ENCODE data around the gene HOXA10.

Gene HOXA10

DNA sequence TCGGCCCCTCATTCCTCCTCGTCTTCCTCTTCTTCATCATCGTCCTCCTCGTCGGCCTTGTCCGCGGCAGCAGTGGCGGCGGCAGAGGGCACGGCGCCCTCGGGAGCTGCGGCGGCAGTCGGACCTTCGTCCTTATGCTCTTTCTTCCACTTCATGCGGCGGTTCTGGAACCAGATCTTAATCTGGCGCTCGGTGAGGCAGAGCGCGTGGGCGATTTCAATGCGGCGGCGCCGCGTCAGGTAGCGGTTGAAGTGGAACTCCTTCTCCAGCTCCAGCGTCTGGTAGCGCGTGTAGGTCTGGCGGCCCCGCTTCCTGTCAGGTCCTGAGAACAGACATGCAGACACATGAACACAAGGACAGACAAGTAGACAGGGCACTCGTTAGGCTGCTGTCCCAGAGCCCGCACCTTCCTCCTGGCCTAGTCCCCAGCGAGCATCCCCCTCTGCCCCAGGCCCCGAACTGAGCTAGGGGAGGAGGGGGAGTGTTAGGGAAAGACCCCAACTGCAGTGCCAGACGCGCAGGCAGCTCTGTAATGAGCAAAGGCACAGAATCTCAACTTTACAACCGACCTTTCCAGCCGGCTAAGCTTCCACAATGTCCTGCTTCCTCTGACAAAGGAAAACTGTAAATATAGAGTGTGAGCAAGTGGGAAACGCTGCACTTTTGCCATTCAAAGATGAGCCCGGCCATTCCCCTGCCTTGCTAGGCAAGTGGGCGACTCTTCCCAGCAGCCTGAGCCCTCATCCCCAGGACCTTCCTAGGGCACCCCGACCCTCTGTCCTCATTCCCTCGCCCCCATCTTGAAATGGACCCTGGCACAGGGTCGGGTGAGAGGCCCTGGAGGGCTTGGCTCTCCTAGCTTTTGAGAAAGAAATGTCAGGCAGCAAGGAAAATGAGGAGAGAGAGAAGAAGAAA lies 19.0 kb downstream of the HOXA10 start:
- no peak for DNase-seq (ENCODE audit: low spot score)

DNA sequence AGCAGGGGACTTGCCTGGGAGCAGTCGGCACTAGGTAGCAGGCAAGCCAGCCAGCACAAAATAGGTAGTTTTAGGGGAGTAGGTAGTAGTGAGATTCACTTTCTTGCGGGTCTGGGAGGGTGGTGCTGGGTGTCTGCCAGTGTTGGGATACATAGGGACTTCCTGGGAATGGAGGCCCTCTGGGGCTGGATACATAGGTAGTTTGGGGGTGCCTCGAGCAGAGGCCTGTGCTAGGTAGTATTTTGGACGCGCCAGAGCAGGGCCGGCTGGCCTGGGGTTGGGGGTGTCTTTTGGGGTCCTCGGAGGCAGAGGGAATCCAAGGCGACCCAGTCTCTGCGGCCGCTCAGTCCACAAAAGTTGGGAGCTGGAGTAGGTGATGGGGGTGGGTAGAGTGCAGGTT lies 19.8 kb downstream of the HOXA10 start:
- no peak for DNase-seq (ENCODE audit: low spot score)

DNA sequence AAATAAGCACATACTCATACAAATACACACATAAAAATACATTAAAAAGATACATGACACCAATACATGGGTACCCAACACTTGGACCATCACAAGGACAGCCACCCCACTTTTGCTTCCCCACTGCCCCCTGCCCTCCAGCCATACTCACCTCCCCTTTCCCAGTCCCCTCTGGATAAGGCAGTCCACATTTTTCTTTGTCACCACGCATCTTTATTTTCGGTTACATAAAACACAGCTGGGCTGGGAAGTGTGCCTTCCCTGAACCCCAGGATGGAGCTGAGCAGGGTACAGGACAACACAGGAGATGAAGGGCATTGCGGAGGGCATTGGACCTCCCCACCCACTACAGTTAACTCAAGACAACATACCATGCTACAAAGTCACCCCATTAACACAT lies 20.6 kb downstream of the HOXA10 start:
- no peak for DNase-seq (ENCODE audit: low spot score)

DNA sequence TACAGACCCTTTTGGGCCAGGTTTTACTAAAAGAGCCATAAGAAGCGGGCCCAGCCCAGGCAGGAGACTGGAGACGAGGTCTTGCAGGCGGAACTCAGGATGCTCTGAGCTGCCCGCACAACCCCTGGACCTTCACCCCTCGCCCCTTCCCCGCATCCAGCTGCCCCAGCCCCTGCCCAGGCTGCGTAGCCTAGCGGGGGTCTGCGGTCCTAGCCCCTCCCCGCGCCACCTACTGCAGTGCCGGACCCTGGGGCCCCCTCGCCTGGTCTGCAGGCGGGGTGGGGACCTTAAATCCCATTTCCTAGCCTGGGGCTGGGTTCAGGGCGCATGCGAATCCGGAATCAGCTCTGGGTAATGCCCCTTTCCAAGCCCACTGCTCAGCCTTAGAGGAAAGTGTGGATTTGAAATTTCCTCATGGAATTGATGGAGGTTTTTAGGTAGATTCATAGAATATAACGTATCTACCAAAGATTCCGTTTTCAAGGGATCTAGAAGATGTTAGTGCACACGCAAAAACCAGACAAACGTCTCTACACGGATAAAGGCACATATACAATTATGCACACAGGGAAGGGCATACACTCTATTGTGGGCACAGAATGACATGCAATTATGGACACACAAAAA lies 21.2 kb downstream of the HOXA10 start:
- no peak for DNase-seq (ENCODE audit: low spot score)

DNA sequence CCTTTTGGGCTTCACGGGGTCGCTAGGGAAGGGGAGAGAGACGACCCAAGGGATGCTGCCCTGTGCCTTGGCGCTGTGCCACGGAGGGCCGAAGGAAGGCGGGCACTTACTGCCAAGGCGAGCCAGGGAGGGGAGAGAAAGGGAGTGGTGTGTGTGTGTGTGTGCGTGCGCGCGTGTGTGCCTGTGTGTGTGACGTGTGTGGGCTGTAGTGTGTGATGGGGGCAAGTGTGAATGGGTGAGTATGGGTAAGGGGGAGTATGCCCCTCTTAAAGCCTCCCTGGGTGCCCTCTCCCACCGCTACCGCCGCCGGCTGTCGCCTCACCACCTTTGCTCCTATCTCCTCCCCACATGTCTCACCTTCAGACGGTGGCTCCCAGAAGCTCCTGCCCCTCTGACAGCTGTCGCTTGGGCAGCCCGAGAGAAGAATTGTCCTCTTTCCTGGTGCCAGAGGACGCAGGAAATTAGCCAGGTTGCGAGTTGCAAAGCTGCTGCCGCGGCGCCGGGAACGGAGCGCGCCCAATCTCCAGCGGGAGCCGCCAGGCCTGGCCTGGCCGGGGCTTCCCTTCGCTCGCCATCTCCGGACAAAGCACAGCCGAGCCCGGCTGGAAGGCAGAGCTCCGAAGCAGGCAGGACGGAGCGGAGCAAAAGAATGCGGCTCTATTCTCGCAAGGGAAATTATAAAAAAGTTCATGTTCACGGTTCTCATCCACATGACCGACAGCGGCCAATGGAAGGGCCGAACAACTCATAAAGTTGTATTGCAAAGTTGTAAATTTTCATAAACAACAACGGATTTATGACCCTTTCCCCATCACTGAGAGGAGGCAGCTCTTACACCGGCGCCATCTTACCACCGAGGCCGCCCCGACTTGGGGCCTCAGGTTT lies 21.9 kb downstream of the HOXA10 start, which contains the start of gene HOXA3:
TSS of gene HOXA3 (minus strand) at position 653 of the 885 bp plus-strand sequence. CDS start 41,943 bp downstream, outside the sequence.
- DNase-seq (ENCODE audit: low spot score) = no peak

DNA sequence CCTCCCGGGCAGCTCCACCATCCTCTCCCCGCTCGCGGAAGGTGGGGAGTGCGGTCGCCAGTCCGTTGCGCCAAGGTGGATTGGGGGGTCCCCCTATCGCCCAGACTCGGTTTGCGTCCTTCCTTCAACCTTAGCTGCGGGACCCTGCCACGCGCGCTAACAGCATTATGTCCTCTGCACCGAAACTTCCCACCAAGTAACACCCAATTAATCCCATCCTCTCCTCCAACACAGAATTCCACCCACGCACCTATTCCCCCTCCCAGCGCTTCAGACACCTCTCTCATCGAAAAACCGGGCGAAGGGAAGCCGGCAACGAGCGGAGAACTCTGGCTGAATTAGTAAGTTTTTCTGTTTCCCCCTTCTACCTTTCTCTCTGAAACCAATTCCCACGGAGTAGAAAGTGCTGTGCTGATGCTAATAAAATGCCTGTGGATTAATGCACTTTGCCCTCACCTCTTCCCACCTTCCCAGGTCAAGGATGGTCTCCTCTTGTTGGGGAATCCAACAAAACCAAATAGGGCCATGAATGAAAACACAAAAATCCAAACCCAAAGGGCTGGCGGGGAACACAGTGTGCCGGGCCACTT lies 22.7 kb downstream of the HOXA10 start:
- DNase-seq (ENCODE audit: low spot score) = no peak

DNA sequence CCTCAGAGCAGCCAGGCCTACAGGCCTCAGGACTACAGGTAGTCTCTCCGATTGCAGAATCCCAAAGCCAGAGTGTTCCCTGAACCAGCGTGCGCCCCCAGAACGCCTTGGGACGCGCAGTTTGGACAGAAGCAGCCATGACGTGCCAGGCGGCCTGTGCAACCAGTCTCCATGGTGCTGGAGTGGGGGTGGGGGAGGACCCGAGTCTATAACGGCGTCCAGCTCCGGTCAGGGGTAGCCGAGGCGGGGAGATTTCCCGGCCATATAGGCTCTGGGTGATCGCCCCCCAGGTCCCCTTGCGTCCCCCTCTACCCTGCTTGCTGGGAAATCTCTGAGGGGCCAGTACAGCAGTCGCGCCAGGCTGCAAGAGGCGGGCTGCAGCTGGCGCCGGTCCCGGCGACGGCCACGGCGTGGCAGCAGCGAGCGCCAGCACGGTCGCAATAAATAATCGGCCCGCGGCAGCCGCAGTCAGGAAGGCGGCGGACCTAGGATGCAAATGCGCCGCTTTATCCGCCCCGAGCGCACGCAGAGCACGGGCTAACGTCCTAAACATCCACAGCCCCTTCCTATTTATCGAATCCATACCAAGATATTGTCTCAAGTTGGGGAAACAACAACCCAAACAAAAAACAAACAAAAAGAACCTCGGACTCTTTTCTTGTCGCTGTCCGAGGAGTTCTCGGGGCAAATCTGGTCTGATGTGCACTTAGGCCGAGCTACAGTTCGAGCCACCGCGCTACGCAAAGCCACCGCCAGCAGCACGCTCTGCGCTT lies 23.4 kb downstream of the HOXA10 start:
- peak; percentile 92 for DNase-seq (ENCODE audit: low spot score)

DNA sequence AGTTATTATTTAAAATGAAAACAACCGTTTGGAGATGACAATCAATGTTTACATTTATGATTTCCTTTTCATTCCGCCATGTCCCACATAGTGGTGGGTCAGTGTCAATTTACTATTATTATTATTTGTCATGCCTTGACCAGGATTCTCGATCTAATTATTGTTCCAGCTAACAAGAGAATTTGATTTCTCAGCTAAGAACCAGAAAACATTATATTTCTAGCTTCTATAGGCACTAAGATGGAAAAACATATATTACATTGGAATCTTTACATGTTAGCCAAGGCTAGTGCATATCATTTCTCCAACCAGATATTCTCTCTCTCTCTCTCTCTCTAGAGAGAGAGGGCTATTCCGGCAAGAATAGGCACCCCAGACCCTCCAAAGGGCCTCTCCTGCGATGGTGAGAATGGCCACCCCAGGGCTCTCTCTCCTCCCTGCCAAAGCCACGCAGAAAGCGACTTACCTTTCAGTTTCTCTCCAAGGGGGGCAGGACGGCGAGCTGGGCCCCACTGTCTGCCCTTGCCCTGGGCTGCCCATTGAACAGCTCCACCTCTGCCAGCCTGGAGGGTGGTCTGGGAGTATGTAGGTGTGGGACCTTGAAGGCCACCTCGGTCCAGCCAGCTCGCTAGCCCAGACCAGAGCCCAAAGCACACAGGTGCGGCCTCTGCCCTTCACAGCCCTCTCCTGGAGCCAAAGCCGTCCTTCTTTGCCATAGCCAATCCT lies 24.1 kb downstream of the HOXA10 start:
- no peak for DNase-seq (ENCODE audit: low spot score)

DNA sequence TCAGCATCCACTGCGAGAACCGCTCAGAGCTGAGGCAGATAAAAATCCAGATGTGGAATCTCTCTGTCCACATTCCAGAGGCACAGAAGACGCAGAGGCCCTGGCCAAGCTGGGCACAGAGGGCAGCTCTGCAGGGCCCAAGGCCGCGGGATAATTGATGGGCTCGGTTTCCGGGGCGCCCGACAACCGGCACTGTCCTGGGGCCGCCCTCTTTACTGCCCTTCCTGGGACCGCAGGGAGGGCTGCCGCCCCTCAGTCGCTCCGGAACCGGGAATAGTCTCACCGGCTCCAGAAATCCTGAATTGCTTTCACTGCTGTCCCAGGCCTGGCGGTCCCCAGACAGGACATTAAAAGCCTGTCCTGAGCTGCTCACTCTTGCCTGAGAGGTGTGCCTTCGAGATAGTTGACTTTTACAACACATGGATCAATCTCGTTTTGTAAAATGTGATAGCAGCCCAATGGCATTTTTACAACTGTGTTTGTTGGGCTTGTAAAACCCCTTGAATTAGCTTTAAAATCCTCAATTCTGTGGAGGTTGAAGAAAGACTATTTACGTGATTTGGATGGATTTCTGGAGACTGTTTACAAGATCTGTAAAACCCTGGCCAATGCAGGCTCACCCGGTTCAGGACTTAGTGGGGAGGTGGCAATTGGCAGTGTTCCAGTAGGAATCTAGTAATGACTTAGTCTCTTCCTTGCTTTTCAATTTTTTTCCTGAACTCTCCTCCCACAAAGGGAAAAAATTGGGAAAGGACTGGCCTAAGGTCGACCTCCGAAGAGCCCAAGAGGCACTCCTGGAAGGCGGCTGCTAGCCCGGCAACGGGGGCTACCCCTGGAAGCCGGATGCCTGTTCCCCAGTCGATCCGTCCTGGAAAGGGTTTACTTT lies 25.1 kb downstream of the HOXA10 start:
- no peak for DNase-seq (ENCODE audit: low spot score)

DNA sequence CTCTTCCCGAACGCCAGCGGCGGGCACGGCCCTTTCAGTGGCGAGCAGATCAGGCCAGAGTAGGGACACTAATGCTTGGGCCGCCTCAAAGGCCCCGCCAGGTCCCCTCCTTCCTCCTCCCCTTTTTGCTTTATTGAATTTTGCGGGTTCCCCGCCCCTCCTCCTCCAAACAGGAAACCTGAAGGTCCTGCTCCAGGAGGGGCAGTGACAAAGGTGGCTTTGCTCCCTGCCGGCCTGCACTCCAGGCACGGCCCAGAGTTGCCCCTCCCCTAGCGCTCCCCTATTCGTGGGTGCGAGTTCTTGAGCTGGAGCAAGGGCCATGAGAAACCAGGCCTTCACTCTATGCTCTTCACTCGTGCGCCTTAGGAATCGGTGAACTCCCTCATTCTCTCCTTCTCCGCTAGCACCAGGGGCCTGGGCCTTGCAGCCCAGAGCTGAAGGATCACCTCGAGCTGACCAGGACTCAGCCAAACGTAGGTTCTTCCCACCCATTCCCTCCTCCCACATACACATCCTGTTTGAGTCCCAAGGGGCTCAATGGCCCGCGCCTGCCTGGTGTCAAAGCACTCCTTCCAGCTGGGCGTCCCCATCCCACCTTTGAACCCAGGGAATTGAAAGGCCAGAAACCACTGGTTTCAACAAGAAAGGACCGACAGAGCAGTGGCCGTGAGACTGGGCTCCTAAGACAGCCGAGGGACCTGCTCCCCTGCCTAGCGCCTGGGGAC lies 25.9 kb downstream of the HOXA10 start:
- DNase-seq (ENCODE audit: low spot score) = peak; percentile 40

DNA sequence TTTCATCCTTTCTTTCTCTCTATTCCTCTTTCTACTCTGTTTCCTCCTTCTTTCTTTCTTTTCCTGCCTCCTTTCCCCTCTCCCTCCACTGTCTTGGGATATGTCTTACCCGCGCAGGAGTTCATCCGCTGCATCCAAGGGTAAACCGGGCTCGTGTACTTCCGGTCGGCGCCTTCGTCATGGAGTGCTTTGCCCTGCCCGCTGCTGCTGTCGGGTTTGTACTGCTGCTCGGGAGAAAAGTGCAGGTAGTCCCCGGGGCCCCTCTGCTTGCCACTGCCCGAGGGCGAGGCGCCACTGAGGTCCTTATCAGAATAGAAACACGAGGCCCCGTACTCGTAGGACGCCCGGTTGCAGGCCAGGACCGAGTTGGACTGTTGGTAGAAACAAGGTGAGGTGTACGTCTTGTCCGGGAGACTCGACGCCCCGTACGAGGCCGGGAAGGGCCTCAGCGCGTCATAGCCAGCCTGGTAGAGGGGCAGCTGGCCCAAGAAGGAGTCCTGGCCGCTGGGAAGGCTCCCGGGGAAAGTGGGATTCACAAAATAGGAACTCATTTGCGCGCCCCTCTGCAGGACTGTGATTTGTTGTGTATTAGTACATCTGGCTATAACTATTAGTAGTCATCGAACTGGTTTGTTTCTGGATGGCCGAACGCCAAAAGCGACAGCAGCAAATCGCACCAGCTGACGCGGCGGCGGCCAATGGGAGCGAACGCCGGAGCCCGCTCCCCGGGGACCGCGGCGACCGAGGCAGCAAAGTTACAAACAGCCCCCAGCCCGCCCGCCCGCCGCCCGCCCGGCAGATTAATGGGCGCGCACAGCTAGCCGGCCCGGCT lies 26.7 kb downstream of the HOXA10 start, which contains the start of gene HOXA6:
TSS of gene HOXA6 (minus strand) at position 576 of the 832 bp plus-strand sequence. CDS start at position 551, 25 bp downstream.
- DNase-seq (ENCODE audit: low spot score) = peak; percentile 51

DNA sequence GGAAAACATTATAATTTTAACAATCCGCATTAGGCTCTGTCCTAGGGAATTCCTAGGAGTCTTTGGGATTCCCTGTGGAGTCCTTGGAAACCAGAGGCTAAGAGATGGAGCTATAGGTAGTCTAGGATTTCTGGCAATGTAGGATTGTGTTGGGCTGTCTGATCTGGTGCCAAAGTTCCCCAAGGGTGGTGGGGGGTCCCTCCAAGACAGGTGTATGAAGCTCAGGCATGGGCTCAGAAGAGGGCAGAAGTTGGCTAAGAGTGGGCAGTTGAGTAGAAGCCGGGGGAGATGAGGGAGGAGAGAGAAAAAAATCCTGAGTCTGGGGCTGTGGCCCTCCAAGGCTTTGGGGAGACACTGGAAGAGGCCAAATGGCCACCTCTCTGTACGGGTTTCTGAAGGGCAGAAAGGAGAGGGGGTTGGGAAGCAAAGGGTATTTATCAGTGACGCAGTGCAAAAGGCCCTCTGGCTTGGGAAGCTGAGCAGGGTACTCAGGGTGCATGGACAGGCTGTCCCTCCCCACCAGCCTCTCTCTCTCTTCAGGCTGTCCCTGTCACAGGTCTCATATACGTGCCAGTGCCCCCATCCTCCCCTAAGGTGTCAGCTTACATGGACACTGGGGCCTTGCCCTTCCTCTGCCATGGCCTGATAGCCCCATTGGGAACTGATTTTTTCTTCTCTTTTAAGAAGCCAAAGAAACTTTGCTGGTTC lies 27.5 kb downstream of the HOXA10 start:
- DNase-seq (ENCODE audit: low spot score) = no peak

DNA sequence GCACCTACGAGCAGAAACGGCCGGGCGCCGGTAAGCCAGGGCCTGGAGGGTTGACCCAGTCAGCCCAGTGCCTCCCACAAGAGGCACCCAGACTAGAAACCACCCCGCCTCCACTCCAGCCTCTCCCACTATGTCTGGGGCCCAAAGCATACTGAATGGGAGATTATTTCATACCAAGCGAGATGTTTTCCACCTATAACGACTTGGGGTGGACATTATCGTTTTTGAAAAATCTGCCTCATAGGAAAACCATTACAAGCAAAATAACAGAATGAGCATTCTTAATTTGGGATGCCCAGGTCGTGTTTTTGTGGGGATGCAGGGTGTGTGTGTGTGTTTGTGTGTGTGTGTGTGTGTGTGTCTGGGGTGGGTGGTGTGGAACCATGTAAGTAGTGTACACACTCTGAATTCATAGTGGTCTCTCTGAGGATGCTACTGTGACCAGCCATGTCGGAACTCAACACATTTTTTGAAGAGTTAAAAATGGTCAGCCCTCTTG lies 28.2 kb downstream of the HOXA10 start:
- no peak for DNase-seq (ENCODE audit: low spot score)

DNA sequence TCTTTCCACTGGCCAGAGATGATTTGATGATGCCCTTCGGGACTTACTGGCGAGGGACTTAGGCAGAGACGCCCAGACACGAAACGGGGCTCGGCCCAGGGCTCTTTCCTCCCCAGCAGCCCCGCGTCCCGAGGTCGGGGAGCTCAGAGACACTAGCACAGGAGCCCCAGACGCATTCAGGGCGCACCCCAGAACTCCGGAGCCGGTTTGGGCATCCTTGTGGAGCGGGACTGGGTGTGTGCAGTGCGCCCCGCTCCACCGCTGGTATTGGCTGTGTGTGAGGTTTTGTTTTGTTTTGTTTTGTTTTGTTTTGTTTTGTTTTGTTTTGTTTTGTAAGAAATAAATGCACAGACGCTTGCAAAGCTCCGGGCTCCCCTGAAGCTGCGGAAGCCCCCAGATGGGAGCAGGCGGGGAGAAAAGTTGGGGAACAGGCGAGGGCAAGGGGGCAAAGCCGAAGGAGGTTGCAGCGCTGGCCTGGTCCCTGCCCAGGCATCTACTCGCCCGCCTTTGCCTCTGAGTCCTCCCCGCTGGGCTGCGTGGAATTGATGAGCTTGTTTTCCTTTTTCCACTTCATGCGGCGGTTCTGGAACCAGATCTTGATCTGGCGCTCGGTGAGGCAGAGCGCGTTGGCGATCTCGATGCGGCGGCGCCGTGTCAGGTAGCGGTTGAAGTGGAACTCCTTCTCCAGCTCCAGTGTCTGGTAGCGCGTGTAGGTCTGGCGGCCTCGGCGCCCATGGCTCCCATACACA lies 28.8 kb downstream of the HOXA10 start:
- no peak for DNase-seq (ENCODE audit: low spot score)

DNA sequence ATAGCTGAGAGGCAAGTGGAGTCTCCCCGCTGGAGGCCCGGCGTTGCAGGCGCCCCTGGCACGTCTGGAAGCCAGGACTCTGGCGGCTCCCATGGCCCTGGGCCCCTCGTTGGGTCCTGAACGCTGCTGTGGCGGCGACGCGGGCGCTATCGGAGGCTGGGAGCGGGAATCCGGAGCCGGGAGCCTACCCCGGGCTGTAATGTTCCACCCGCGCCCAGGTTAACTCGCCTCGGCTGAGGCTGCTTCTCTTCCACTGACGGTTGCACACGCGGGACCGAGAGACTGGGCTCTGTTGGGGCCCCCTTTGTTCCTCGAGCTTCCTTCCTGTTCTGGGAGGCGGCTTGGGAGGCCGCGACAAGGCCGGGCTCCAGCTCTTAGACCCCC lies 29.3 kb downstream of the HOXA10 start:
- DNase-seq (ENCODE audit: low spot score) = peak; percentile 19

Measured in iPS-NIHi11 (cell line).